IPS-18a (cell line): ENCODE data around the gene KCND1.
A peak's percentile ranks its signal among the peaks of the same experiment; 100 is the strongest.

ENCODE experiments used
- H3K27ac ChIP-seq: one replicate; pipeline ENCODE4 v1.5.1; 2013; ENCODE audit warnings: low read length
- H3K27me3 ChIP-seq: one replicate; pipeline ENCODE4 v1.6.1; 2013; ENCODE audit warnings: mild to moderate bottlenecking, low read length; ENCODE audit not compliant: control insufficient read depth, insufficient read depth
- H3K36me3 ChIP-seq: one replicate; pipeline ENCODE4 v1.6.1; 2013; ENCODE audit warnings: low read depth, low read length; ENCODE audit not compliant: control insufficient read depth
- H3K4me1 ChIP-seq: one replicate; pipeline ENCODE4 v1.6.1; 2013; ENCODE audit warnings: low read depth, low read length; ENCODE audit not compliant: control insufficient read depth
- H3K4me3 ChIP-seq: one replicate; pipeline ENCODE4 v1.5.1; 2013; ENCODE audit warnings: low read length
- H3K9ac ChIP-seq: one replicate; pipeline ENCODE4 v1.6.1; 2013; ENCODE audit warnings: mild to moderate bottlenecking, low read length, moderate library complexity
- H3K9me3 ChIP-seq: one replicate; pipeline ENCODE4 v1.6.1; 2013; ENCODE audit warnings: low read depth, low read length; ENCODE audit not compliant: control insufficient read depth

The KCND1 gene

GRCh38 chrX:48917139-48918001 is 54.3 kb downstream of the KCND1 start:
- H3K9ac ChIP-seq, result peak overlapping the region; percentile 40
- H3K36me3 ChIP-seq, result peaks cover 34% of the 10 kb centered on the region
- peaks cover 11% of the 10 kb centered on the region for H3K4me1 ChIP-seq
- peak overlapping the region; percentile 38 for H3K27ac ChIP-seq
- no peaks in the 10 kb centered on the region for H3K9me3 ChIP-seq
- no peaks in the 10 kb centered on the region for H3K27me3 ChIP-seq
- peak overlapping the region; percentile 90 for H3K4me3 ChIP-seq

GRCh38 chrX:48914593-48915493 is 56.8 kb downstream of the KCND1 start:
- Histone ChIP-seq H3K27ac (no peak overlapping the region), H3K4me1 (peaks cover 2% of the 10 kb centered on the region), H3K9me3 (peaks cover 4% of the 10 kb centered on the region), H3K9ac (no peak overlapping the region), H3K36me3 (peaks cover 34% of the 10 kb centered on the region), H3K27me3 (no peaks in the 10 kb centered on the region), H3K4me3 (no peak overlapping the region)

DNA sequence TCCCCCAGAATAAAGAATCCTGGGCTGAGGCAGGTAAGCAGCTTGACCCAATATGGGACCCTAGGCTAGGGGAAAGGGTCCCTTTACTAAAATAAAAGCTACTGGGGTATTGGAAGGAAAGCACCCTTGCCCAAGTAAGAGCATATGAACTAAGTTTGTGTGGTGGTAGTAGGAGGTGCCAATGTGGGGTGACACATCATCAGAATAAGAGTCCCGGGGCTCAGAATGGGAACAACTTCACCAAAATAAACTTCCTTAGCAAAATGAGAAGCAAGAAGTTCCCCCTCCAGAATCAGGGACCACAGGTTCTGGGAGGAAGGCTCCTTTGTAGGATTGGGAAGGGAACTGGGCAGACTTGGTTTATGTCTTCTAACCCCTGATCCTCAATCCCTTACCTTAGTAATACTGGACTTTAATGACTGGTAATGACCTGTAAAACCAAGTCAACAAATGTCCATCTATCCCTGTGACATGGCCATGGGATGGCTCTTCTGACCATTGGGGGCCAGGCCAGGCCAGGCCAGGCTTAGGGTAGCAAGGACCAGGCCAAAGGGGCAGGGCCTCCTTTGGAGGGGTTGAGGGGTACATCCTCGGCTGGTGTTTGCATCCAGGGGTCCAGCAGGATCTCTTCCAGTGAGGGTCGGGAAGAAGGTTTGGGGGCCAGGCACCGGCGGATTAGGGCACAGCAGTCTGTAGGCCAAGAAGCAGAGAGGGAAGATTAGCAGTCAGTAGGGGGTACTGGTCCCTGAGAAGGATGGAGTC is 57.9 kb downstream of the KCND1 start:
- peaks cover 5% of the 10 kb centered on the region for H3K9me3 ChIP-seq
- no peak overlapping the region for H3K9ac ChIP-seq
- H3K4me3 ChIP-seq, result no peak overlapping the region
- H3K27me3 ChIP-seq, result no peaks in the 10 kb centered on the region
- H3K4me1 ChIP-seq, result no peaks in the 10 kb centered on the region
- H3K36me3 ChIP-seq, result peaks cover 34% of the 10 kb centered on the region
- no peak overlapping the region for H3K27ac ChIP-seq

GRCh38 chrX:48911412-48912182 is 60.0 kb downstream of the KCND1 start, which contains the start of gene SLC35A2:
SLC35A2 (minus strand) TSS chrX:48911646; CDS start chrX:48911636, 10 bp downstream.
- peaks cover 34% of the 10 kb centered on the region for H3K36me3 ChIP-seq
- peak within 1 kb of the TSS; percentile 81 for H3K9ac ChIP-seq
- H3K27me3 ChIP-seq, result no peaks in the 10 kb centered on the region
- H3K4me1 ChIP-seq, result no peaks in the 10 kb centered on the region
- peaks cover 9% of the 10 kb centered on the region for H3K9me3 ChIP-seq
- peak within 1 kb of the TSS; percentile 38 for H3K27ac ChIP-seq
- H3K4me3 ChIP-seq, result peak within 1 kb of the TSS; percentile 81
